HG03045 (cell line): Measurements from ENCODE around the gene ADAM11.

Experiments used
- ATAC-seq: cut with Tn5 transposase; IDR thresholded peaks from one replicate; pipeline ENCODE4 v1.9.1; 2021; ENCODE audit warnings: mild to moderate bottlenecking, moderate library complexity; ENCODE audit not compliant: unreplicated experiment

ADAM11 gene

GRCh38 chr17:44828919-44829522 lies 70.2 kb downstream of the ADAM11 start:
- no peak for ATAC-seq

GRCh38 chr17:44829523-44830358 lies 71.0 kb downstream of the ADAM11 start, which contains the start of gene GJC1:
GJC1 (minus strand) TSS chr17:44830287; CDS start chr17:44805817, 24,470 bp downstream.
- no peak for ATAC-seq

GRCh38 chr17:44830359-44831288 lies 71.8 kb downstream of the ADAM11 start:
- ATAC-seq, result no peak

- no peak for ATAC-seq
Observed at GRCh38 chr17:44831371-44831770, 72.6 kb downstream of the ADAM11 start.
